HCT116 (cell line): Measurements from ENCODE around the gene CAST. TPM values are rescaled to one million over a fixed set of nuclear protein-coding genes. Genes with fewer than 3 reads are reported as not detected.
A peak's percentile ranks its signal among the peaks of the same experiment; 100 is the strongest.

Source experiments
- ATAC-seq: fragments of 200-7000 bp; cut with Tn5 transposase; 2 replicates; pipeline ENCODE4 v1.9.1; 2020; ENCODE audit warnings: mild to moderate bottlenecking, moderate library complexity
- BruUV-seq: library from RNA; stranded (reverse); fragments of 400-500 nt; replicated peaks from 2 replicates; lab custom pipeline; 2021; lab: Mats Ljungman, UMichigan
- CTCF ChIA-PET: fragments of 300-600 bp; sonication (Branson Sonifier 250); formaldehyde crosslinking; loops from one replicate; lab custom pipeline; 2021; ENCODE audit warnings: antibody characterized with exemption; lab: Charles Lee
- POLR2A ChIA-PET: fragments of 300-600, 350-600 bp; sonication (Branson Sonifier 250); formaldehyde crosslinking; loops from one replicate; lab custom pipeline; 2021; ENCODE audit warnings: antibody characterized with exemption; lab: Charles Lee
- RAD21 ChIA-PET, 2 experiments: fragments of 300-600 bp; sonication (Branson Sonifier 250); formaldehyde crosslinking; loops; one replicate each; lab custom pipeline; 2023; ENCODE audit warnings: low total read pairs in 2 of 2; ENCODE audit not compliant: uncharacterized antibody in 2 of 2, unreplicated experiment in 2 of 2, low non-redundant PET in 1 of 2; lab: Charles Lee
- DNase-seq: peaks from one replicate; pipeline ENCODE4 v3.0.0-alpha.2; 2010; ENCODE audit warnings: low read depth, low spot score
- H2AFZ ChIP-seq: fragments of 200-600 bp; shearing (Covaris generic), sonication (generic); 2 replicates; pipeline ENCODE4 v1.6.1; 2017; ENCODE audit warnings: low read depth, mixed run types, mixed read lengths, antibody characterized with exemption, low read length; ENCODE audit not compliant: poor library complexity, severe bottlenecking
- H3K27ac ChIP-seq: 2 replicates; pipeline ENCODE4 v1.5.1; 2012; ENCODE audit warnings: low read depth, low read length
- H3K27me3 ChIP-seq: fragments of 200-600 bp; sonication (generic); 2 replicates; pipeline ENCODE4 v1.6.1; 2016; ENCODE audit warnings: mixed run types, low read length, mixed read lengths; ENCODE audit not compliant: insufficient read depth
- H3K36me3 ChIP-seq, 2 experiments: fragments of 200-500 bp in 1 of 2; fragments of 200-600 bp in 1 of 2; sonication (Bioruptor generic) in 1 of 2; sonication (generic) in 1 of 2; 2 replicates each; pipeline versions ENCODE4 v1.5.1 to v1.6.1; 2014 to 2016; ENCODE audit warnings: low read length in 2 of 2, inconsistent platforms in 1 of 2, mixed read lengths in 1 of 2, mixed run types in 1 of 2; ENCODE audit not compliant: insufficient read depth in 2 of 2, control insufficient read depth in 1 of 2
- H3K4me1 ChIP-seq, 2 experiments: fragments of 200-600 bp in 1 of 2; sonication (generic) in 1 of 2; 2 replicates each; pipeline versions ENCODE4 v1.5.1 to v1.6.1; 2012 to 2017; ENCODE audit warnings: low read length in 2 of 2, inconsistent platforms in 1 of 2, mild to moderate bottlenecking in 1 of 2, mixed read lengths in 1 of 2, mixed run types in 1 of 2, moderate library complexity in 1 of 2; ENCODE audit not compliant: insufficient read depth in 2 of 2, control insufficient read depth in 1 of 2
- H3K4me2 ChIP-seq: fragments of 200-600 bp; sonication (generic); 2 replicates; pipeline ENCODE4 v1.6.1; 2017; ENCODE audit warnings: mixed run types, low read length, mixed read lengths
- H3K4me3 ChIP-seq, 2 experiments: fragments of 200-600 bp in 1 of 2; sonication (generic) in 1 of 2; replicated peaks in 1 of 2; 2 replicates each; pipeline ENCODE4 v1.5.1; 2011 to 2016; ENCODE audit warnings: low read length in 2 of 2, control low read depth in 1 of 2, low read depth in 1 of 2, mild to moderate bottlenecking in 1 of 2, mixed read lengths in 1 of 2, mixed run types in 1 of 2
- H3K79me2 ChIP-seq: fragments of 200-600 bp; sonication (generic); 2 replicates; pipeline ENCODE4 v1.6.1; 2017; ENCODE audit warnings: mild to moderate bottlenecking, mixed run types, low read length, moderate library complexity, mixed read lengths; ENCODE audit not compliant: insufficient read depth
- H3K9ac ChIP-seq: fragments of 200-600 bp; sonication (generic); 2 replicates; pipeline ENCODE4 v1.6.1; 2016; ENCODE audit warnings: low read length, mixed read lengths
- H3K9me2 ChIP-seq: fragments of 200-600 bp; sonication (generic), shearing (Covaris generic); 2 replicates; pipeline ENCODE4 v1.6.1; 2017; ENCODE audit warnings: mixed run types, mild to moderate bottlenecking, moderate library complexity; ENCODE audit not compliant: insufficient read depth
- H3K9me3 ChIP-seq, 2 experiments: fragments of 200-500 bp in 1 of 2; fragments of 200-600 bp in 1 of 2; sonication (Bioruptor generic) in 1 of 2; sonication (generic) in 1 of 2; 2 replicates each; pipeline ENCODE4 v1.6.1; 2014 to 2017; ENCODE audit warnings: low read length in 2 of 2, mixed read lengths in 2 of 2, inconsistent platforms in 1 of 2, low read depth in 1 of 2, mild to moderate bottlenecking in 1 of 2, mixed run types in 1 of 2, moderate library complexity in 1 of 2; ENCODE audit not compliant: control insufficient read depth in 1 of 2, insufficient read depth in 1 of 2
- H4K20me1 ChIP-seq: fragments of 200-600 bp; sonication (generic), shearing (Covaris generic); 2 replicates; pipeline ENCODE4 v1.6.1; 2017; ENCODE audit warnings: mixed run types, mild to moderate bottlenecking, moderate library complexity; ENCODE audit not compliant: insufficient read depth
- ATF3 ChIP-seq: IDR thresholded peaks from 2 replicates; pipeline ENCODE4 v1.6.1; 2012
- CBX3 ChIP-seq: IDR thresholded peaks from 2 replicates; pipeline ENCODE4 v1.6.1; 2012; ENCODE audit warnings: low read depth
- CEBPB ChIP-seq: IDR thresholded peaks from 2 replicates; pipeline ENCODE4 v1.6.1; 2012; ENCODE audit warnings: low read depth
- EGR1 ChIP-seq: IDR thresholded peaks from 2 replicates; pipeline ENCODE4 v1.6.1; 2012; ENCODE audit warnings: low read depth
- ELF1 ChIP-seq: IDR thresholded peaks from 2 replicates; pipeline ENCODE4 v1.6.1; 2012; ENCODE audit warnings: low read depth, borderline replicate concordance
- EZH2 ChIP-seq: fragments of 200-600 bp; sonication (generic); IDR thresholded peaks from 2 replicates; pipeline ENCODE4 v1.6.1; 2017; ENCODE audit warnings: antibody characterized with exemption, mixed run types
- FOSL1 ChIP-seq: IDR thresholded peaks from 2 replicates; pipeline ENCODE4 v1.6.1; 2012; ENCODE audit warnings: low read depth
- JUND ChIP-seq: IDR thresholded peaks from 2 replicates; pipeline ENCODE4 v1.6.1; 2012
- POLR2A ChIP-seq: IDR thresholded peaks from 2 replicates; pipeline ENCODE4 v1.7.0; 2011; ENCODE audit warnings: borderline replicate concordance; ENCODE audit not compliant: insufficient read depth, insufficient read length; ENCODE audit errors: extremely low read depth
- RAD21 ChIP-seq: IDR thresholded peaks from 2 replicates; pipeline ENCODE4 v1.6.1; 2012; ENCODE audit warnings: low read depth, mild to moderate bottlenecking
- SIN3A ChIP-seq: IDR thresholded peaks from 2 replicates; pipeline ENCODE4 v1.6.1; 2012; ENCODE audit warnings: low read depth
- SP1 ChIP-seq: IDR thresholded peaks from 2 replicates; pipeline ENCODE4 v1.6.1; 2012; ENCODE audit warnings: low read depth
- SRF ChIP-seq: IDR thresholded peaks from 2 replicates; pipeline ENCODE4 v1.6.1; 2012; ENCODE audit warnings: low read depth
- YY1 ChIP-seq: IDR thresholded peaks from 2 replicates; pipeline ENCODE4 v1.6.1; 2011; ENCODE audit warnings: low read length, low read depth, moderate library complexity, mild to moderate bottlenecking; ENCODE audit not compliant: insufficient replicate concordance; ENCODE audit errors: extremely low read depth
- ZFX ChIP-seq: fragments of 450-650 bp; IDR thresholded peaks from 2 replicates; pipeline ENCODE4 v1.6.1; 2017
- ZNF274 ChIP-seq: fragments of 200-500 bp; sonication (Bioruptor generic); IDR thresholded peaks from 2 replicates; pipeline ENCODE4 v1.6.1; 2014; ENCODE audit warnings: mild to moderate bottlenecking, low read depth, low read length, inconsistent platforms
- intact Hi-C: fragments of 100-400 bp; cut with micrococcal nuclease; formaldehyde crosslinking; loops from 2 replicates; pipeline ENCODE4 v1.10.0; 2022
- total RNA-seq: library from RNA; stranded (reverse); gene quantifications from one replicate; pipeline ENCODE4 v1.2.1, GENCODE V29; 2021; ENCODE audit not compliant: unreplicated experiment
- TF ChIP-seq, protein P1 (sequence below): IDR thresholded peaks from 2 replicates; pipeline ENCODE4 v1.6.1; 2012; ENCODE audit warnings: low read depth
- TF ChIP-seq, protein P2 (sequence below): IDR thresholded peaks from 2 replicates; pipeline ENCODE4 v1.6.1; 2012

Gene CAST
- total RNA-seq, 1 experiment from 2014 or later: 142 TPM

DNA sequence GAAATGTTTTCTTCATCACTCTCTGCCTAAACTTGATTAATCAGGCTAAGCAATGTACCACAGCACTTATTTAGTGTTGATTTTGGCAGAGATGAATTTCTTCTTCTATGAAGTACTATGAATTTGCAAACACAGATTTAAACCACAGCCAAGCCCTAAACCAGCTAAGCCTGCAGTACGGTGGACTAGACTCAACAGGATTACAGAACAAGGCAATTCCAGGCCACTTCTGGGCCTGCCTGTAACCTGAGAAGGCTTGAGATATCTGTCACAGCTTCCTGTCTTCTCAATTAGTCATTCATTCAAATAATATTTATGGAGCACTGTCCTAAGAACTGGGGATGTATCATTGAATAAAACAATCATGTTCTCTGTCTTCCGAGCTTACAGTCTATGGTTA lies 32.4 kb upstream of the CAST start:
- CTCF ChIA-PET: interaction anchor here (1.5 to 2.4 kb wide), 2 partner anchors 15 to 122 kb away, joined by 3 to 9 read pairs; no protein-coding TSS in a partner anchor
- Histone ChIP-seq H3K27ac (no peak overlapping the region), H3K4me1 (peaks cover 7 to 12% of the 10 kb centered on the region in 2 experiments; a peak in 3 of 4 replicates), H3K9me2 (no peaks in the 10 kb centered on the region), H3K4me3 (peak overlapping the region in 1 of 2 experiments; percentile 12; a peak in 2 of 4 replicates), H3K9me3 (no peaks in the 10 kb centered on the region), H4K20me1 (no peaks in the 10 kb centered on the region), H3K4me2 (peak overlapping the region; percentile 52), H3K36me3 (no peaks in the 10 kb centered on the region), H2AFZ (peak overlapping the region; percentile 95), H3K79me2 (no peaks in the 10 kb centered on the region), H3K27me3 (no peaks in the 10 kb centered on the region), H3K9ac (no peak overlapping the region)
- POLR2A ChIA-PET: interaction anchor here (1.4 kb wide), 1 partner anchor 33 kb away, joined by 6 read pairs; no protein-coding TSS in a partner anchor
- BruUV-seq: no TSS peak
- TF ChIP-seq CBX3: peak; percentile 60
- no peak for TF ChIP-seq POLR2A
- TF ChIP-seq SIN3A: no peak; the same call in 1 of the 2 replicates
- peak; percentile 13; the same call in 1 of the 2 replicates for TF ChIP-seq RAD21
- TF ChIP-seq ELF1: peak; percentile 29; the same call in 1 of the 2 replicates
- peak; percentile 69 for TF ChIP-seq SP1
- peak; percentile 57; the same call in 1 of the 2 replicates for TF ChIP-seq SRF
- TF ChIP-seq JUND: peak; percentile 58
- peak; percentile 57 for TF ChIP-seq CEBPB
- TF ChIP-seq FOSL1: peak; percentile 69
- RAD21 ChIA-PET: no interaction called here
- peak; percentile 22 for DNase-seq
- intact Hi-C loops: no loop called here
- ATAC-seq: peak; percentile 93

GRCh38 chr5:96633820-96634219 lies 28.4 kb upstream of the CAST start:
- no peak for TF ChIP-seq POLR2A
- no peak for TF ChIP-seq JUND
- no peak for TF ChIP-seq SIN3A
- no peak for TF ChIP-seq SRF
- no peak for TF ChIP-seq EZH2
- no peak for TF ChIP-seq EGR1
- no peak for TF ChIP-seq YY1
- TF ChIP-seq, protein P1, sequence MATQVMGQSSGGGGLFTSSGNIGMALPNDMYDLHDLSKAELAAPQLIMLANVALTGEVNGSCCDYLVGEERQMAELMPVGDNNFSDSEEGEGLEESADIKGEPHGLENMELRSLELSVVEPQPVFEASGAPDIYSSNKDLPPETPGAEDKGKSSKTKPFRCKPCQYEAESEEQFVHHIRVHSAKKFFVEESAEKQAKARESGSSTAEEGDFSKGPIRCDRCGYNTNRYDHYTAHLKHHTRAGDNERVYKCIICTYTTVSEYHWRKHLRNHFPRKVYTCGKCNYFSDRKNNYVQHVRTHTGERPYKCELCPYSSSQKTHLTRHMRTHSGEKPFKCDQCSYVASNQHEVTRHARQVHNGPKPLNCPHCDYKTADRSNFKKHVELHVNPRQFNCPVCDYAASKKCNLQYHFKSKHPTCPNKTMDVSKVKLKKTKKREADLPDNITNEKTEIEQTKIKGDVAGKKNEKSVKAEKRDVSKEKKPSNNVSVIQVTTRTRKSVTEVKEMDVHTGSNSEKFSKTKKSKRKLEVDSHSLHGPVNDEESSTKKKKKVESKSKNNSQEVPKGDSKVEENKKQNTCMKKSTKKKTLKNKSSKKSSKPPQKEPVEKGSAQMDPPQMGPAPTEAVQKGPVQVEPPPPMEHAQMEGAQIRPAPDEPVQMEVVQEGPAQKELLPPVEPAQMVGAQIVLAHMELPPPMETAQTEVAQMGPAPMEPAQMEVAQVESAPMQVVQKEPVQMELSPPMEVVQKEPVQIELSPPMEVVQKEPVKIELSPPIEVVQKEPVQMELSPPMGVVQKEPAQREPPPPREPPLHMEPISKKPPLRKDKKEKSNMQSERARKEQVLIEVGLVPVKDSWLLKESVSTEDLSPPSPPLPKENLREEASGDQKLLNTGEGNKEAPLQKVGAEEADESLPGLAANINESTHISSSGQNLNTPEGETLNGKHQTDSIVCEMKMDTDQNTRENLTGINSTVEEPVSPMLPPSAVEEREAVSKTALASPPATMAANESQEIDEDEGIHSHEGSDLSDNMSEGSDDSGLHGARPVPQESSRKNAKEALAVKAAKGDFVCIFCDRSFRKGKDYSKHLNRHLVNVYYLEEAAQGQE: no peak
- no peak for TF ChIP-seq ATF3
- TF ChIP-seq, protein P2, sequence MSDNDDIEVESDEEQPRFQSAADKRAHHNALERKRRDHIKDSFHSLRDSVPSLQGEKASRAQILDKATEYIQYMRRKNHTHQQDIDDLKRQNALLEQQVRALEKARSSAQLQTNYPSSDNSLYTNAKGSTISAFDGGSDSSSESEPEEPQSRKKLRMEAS: no peak
- no peak for TF ChIP-seq ZNF274
- TF ChIP-seq ZFX: no peak

More at GRCh38 chr5:96633820-96634219, 28.4 kb upstream of the CAST start:
- H3K27me3 ChIP-seq: no peaks in the 10 kb centered on the region
- ChIA-PET POLR2A (no interaction called here), RAD21 (no interaction called here), CTCF (no interaction called here)
- H3K27ac ChIP-seq: no peak overlapping the region
- peaks cover 7 to 12% of the 10 kb centered on the region in 2 experiments; a peak in 3 of 4 replicates for H3K4me1 ChIP-seq
- no peaks in the 10 kb centered on the region for H3K9me3 ChIP-seq
- H3K36me3 ChIP-seq: no peaks in the 10 kb centered on the region
- no peak overlapping the region for H3K4me2 ChIP-seq
- H4K20me1 ChIP-seq: no peaks in the 10 kb centered on the region
- no peak overlapping the region for H3K9ac ChIP-seq
- no peaks in the 10 kb centered on the region for H3K79me2 ChIP-seq
- intact Hi-C loops: no loop called here
- DNase-seq: no peak
- H3K9me2 ChIP-seq: no peaks in the 10 kb centered on the region
- BruUV-seq: no TSS peak
- no peak overlapping the region for H2AFZ ChIP-seq
- no peak overlapping the region for H3K4me3 ChIP-seq
- no peak for ATAC-seq
